Left lung (tissue), 10 donors: Measurements from ENCODE around the gene MED25. TPM values are rescaled to one million over a fixed set of nuclear protein-coding genes. Genes with fewer than 3 reads are reported as not detected.

Experiments
- ATAC-seq: fragments of 200-7000 bp; cut with Tn5 transposase; one replicate; pipeline ENCODE4 v1.9.1; 2020; ENCODE audit warnings: moderate library complexity
- DNase-seq, 4 donors: peaks; one replicate each; pipeline ENCODE4 v3.0.0-alpha.2; 2013 to 2020
- H3K27ac ChIP-seq, 2 donors: fragments of 200-600 bp; sonication (generic) in 1 of 2; one replicate each; pipeline versions ENCODE4 v1.5.0 to v1.8.0; 2020 to 2021
- H3K27me3 ChIP-seq, 2 donors: fragments of 200-600 bp; sonication (generic) in 1 of 2; one replicate each; pipeline versions ENCODE4 v1.5.0 to v1.8.0; 2020 to 2021
- H3K36me3 ChIP-seq, 2 donors: fragments of 200-600 bp; sonication (generic) in 1 of 2; one replicate each; pipeline versions ENCODE4 v1.5.0 to v1.8.0; 2020 to 2021
- H3K4me1 ChIP-seq, 2 donors: fragments of 200-600 bp; one replicate each; pipeline ENCODE4 v1.8.0; 2021
- H3K4me3 ChIP-seq, 2 donors: fragments of 200-600 bp; sonication (generic) in 1 of 2; one replicate each; pipeline versions ENCODE4 v1.5.0 to v1.8.0; 2020 to 2021; ENCODE audit warnings: mild to moderate bottlenecking in 1 of 2
- H3K9me3 ChIP-seq, 2 donors: fragments of 200-600 bp; sonication (generic) in 1 of 2; one replicate each; pipeline versions ENCODE4 v1.5.0 to v1.8.0; 2020 to 2021
- CTCF ChIP-seq, 2 donors: fragments of 200-600 bp; sonication (generic) in 1 of 2; IDR thresholded peaks; one replicate each; pipeline versions ENCODE4 v1.5.0 to v1.8.0; 2021; ENCODE audit warnings: antibody characterized with exemption in 2 of 2
- intact Hi-C, 2 donors: fragments of 100-400 bp; cut with DNase I; formaldehyde crosslinking; loops; one replicate each; pipeline versions ENCODE4 v1.11.2 to v1.14.2; 2022
- polyA plus RNA-seq, 6 donors: library from polyadenylated mRNA; unstranded; fragments of 120-200 nt; gene quantifications; one replicate each; pipeline ENCODE4 v1.2.1, GENCODE V29; 2013; ENCODE audit not compliant: insufficient read length in 6 of 6
- total RNA-seq, 2 donors: library from RNA; stranded (reverse); fragmentation: NEBNext Ultra II Directional; extraction: Animal tissue kit (Norgen Biotek cat#: 25700); gene quantifications; one replicate each; pipeline ENCODE4 v1.2.1, GENCODE V29; 2021
- donor health status: DM: no; HTN: yes; CAD: no.
- donor health status: DM: no; HTN: no; CAD: no.

The MED25 gene
- total and polyA plus RNA-seq, 8 donors: 52.1 to 67.4 (median 57.6) TPM

DNA sequence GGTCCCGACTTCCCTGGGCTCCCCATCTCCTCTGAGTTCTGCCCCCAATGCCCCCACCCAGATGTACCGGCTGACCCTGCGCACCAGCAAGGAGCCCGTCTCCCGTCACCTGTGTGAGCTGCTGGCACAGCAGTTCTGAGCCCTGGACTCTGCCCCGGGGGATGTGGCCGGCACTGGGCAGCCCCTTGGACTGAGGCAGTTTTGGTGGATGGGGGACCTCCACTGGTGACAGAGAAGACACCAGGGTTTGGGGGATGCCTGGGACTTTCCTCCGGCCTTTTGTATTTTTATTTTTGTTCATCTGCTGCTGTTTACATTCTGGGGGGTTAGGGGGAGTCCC, 11.5 kb upstream of the MED25 start:
- Histone ChIP-seq H3K9me3 (no peaks in the 10 kb centered on the region), H3K27me3 (no peaks in the 10 kb centered on the region), H3K27ac (no peak overlapping the region), H3K4me1 (peaks cover 7 to 30% of the 10 kb centered on the region in 2 donors), H3K4me3 (no peak overlapping the region), H3K36me3 (peaks cover 0 to 49% of the 10 kb centered on the region in 2 donors)
- DNase-seq (no peak), ATAC-seq (no peak)
- TF ChIP-seq CTCF (IDR thresholded peaks at IDR 0.05): no peak
- intact Hi-C loops: no loop called here

- no peaks in the 10 kb centered on the region for H3K27me3 ChIP-seq
- intact Hi-C loops: no loop called here
- no peak overlapping the region for H3K4me3 ChIP-seq
- TF ChIP-seq CTCF (IDR thresholded peaks at IDR 0.05): no peak
- H3K9me3 ChIP-seq: no peaks in the 10 kb centered on the region
- peaks cover 0 to 42% of the 10 kb centered on the region in 2 donors for H3K36me3 ChIP-seq
- peaks cover 7 to 30% of the 10 kb centered on the region in 2 donors for H3K4me1 ChIP-seq
- ATAC-seq (no peak), DNase-seq (no peak)
- H3K27ac ChIP-seq: peak overlapping the region in 1 of 2 donors; percentile 5
Measured at GRCh38 chr19:49807058-49807903, 10.8 kb upstream of the MED25 start.

DNA sequence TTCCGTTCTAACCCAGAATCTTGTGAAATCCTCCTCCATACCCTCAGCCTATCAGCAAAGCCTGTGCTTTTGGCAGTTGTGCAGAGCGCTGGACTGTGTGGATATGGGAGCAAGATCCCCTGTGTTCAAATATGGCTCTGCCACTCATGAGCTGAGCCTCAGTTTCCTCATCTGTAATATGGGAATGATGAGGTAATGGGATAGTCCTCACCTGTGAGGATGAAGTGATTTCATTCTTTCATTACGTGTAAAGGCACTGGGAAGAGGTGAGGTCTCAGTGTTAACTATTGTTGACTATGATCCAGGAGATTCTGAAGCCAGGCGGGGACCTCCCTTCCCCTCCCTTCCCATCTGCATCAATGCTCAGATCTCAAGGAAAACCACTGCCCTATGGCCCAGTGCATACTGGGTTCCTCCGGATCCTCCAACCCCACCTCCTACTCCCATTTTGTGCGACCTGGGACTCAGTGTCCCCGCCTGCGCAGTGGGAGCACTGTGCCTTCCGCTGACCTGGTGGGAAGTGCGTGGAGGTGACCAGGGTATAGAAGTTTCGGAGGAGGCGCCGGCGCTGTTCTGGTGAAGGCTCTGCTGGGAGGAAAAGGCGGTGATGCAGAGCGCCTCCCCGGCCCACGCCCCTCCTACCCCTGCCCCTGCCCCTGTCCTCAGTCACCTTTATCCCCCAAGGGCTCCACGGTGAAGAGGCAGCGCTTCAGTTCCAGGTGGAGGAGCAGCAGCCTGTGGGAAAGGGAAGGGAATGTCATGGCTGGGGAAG, 10.0 kb upstream of the MED25 start:
- peak overlapping the region; percentile 79 to 83 for H3K27ac ChIP-seq
- H3K36me3 ChIP-seq: peaks cover 0 to 34% of the 10 kb centered on the region in 2 donors
- no peaks in the 10 kb centered on the region for H3K27me3 ChIP-seq
- ATAC-seq (no peak), DNase-seq (no peak)
- H3K4me1 ChIP-seq: peaks cover 7 to 30% of the 10 kb centered on the region in 2 donors
- H3K9me3 ChIP-seq: no peaks in the 10 kb centered on the region
- intact Hi-C loops: no loop called here
- H3K4me3 ChIP-seq: peak overlapping the region in 1 of 2 donors; percentile 76
- TF ChIP-seq CTCF (IDR thresholded peaks at IDR 0.05): no peak

DNA sequence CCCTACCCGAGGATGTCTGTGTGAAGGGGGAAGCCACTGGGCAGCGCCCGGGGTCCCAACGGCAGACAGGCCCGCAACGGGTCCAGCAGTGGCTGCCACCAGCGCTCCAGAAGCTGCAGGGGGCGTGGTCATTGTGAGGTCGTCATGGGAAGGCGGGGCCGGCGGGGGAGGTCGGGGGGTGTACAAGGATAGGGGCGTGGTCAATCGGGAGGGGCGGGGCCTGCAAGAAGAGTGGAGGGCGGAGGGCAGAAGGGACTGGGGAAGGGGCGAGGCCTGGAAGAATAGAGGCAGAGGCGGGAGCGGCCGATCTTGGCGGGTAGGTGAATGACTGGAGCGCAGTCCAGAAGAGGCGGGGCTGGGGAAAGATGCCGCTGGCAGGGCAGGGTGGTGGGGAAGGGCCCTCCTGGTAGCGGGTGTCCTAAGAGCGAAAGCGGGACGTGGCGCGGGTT, 9.4 kb upstream of the MED25 start:
- ATAC-seq (peak; percentile 80), DNase-seq (peak; percentile 85 to 96 (median 94))
- H3K27ac ChIP-seq: peak overlapping the region; percentile 79 to 83
- H3K4me3 ChIP-seq: peak overlapping the region; percentile 76 to 78
- H3K36me3 ChIP-seq: peaks cover 0 to 27% of the 10 kb centered on the region in 2 donors
- no peaks in the 10 kb centered on the region for H3K27me3 ChIP-seq
- H3K9me3 ChIP-seq: no peaks in the 10 kb centered on the region
- peaks cover 7 to 30% of the 10 kb centered on the region in 2 donors for H3K4me1 ChIP-seq
- TF ChIP-seq CTCF (IDR thresholded peaks at IDR 0.05): no peak
- intact Hi-C loops: no loop called here
